ENCODE data around the gene C1QTNF12.
"Not testable (repeated sequence)": the region's sequence is repeated elsewhere in the genome, so short reads cannot be mapped to it uniquely, and the experiment has no call there.

Gene C1QTNF12

DNA sequence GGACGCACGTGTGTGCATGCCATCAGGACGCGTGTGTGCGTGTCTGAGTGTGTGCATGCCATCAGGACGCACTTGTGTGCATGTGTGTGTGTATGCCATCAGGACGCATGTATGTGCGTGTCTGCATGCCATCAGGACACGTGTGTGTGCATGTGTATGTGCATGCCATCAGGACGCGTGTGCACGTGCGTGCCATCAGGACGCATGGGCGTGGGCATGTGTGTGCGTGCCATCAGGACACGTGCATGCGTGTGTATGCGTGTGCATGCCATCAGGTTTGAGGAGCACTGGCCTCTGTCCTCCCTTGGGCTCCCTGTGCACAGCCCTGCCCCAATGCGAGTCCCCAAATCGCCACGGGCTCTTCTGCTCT is 12.6 kb upstream of the C1QTNF12 start:
- DNase-seq: no peak

DNA sequence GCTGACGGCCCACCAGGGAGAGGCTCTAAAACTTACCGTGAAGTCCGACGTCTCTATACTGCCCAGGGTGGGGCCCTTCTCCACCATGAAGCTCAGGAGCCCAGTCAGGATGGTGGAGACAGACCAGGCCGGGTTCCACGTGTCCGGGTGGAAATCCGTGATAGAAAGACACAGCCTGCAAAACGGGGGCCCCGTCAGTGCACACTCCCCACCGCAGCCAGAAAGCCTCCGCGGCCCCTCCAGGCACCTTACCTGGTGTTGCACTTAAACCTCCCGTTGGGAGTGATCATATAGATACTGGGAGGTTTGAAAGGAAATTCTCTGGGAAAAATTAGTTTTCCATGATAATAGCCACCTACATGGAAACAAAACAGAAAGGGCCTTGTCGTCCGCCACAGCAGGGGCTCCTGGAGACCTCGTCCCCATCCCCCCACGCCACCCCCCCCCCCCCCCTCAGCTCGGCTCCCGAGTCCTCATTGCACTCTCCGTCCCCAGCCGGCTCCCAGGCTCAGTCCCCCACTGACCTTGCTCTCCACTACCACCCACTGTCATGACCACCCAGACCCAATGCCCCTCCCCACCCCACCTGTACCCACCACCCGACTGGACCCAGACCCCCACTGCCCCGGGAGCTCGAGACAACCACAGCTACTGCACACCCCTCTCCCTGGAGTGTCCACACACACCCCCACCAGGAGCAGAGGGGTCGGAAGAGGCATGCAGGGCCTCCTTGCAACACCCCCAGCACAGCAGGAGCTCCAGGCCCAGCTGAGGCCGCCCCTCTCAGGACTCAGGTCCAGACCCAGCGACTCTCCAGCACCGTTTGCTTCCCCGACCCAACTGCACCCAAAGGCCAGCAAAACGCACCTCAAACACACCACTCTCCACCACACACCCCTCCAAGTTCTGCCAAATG is 10.7 kb upstream of the C1QTNF12 start:
- DNase-seq: no peak

DNA sequence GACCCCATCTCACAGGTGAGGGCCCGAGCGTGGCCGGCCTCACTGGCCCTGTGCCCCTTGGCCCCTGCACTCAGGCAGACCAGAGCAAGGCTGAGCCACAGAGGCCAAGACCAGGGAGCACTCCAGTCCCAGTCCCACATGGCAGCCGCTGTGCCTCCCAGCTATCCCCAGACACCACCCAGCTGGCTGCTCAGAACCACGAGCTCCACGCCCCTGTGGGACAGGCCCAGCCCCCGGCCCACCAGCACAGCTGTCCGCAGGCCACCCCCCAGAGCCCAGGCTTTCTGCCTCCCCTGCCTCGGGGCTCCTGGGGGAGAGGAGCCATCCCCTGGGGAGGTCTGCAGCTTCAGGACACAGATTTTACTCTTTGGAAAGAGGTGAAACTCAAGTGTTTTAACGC is 9.1 kb upstream of the C1QTNF12 start:
- DNase-seq: no peak

DNA sequence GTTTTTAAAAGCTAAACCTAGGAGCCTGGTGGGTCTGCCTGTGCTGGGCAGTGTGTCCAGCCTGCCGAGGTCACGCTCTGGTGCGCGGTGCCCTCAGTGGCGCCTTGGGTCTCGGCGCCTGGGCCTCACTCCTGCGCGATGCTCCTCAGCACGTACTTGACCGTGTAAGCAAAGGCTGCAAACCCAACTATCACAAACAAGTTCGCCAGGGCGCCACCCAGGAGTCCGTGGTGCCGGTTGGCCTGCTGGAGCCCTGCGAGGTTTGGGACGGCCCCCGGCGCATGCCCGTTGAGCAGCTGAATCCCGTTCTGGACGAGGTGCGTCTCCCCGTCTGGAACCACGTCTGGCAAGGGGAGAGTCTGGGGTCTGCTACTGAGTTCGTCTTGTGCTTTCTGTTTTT is 8.6 kb upstream of the C1QTNF12 start:
- DNase-seq: no peak

DNA sequence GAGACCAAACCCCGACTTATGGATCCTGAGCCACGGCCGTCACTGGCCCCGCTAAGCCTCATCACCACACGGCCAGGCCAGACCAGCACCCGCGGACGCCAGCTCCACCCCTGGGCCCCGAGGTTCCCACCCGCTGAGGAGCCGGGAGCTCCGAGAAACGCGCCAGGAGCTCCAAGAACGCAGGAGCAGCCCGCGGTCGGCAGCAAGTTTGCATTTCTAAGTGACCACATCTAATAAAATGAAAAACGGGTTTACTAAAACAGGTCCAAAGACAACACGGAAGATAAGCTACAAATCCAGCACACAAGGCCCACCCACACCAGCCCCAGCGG is 8.1 kb upstream of the C1QTNF12 start:
- no peak for DNase-seq

DNA sequence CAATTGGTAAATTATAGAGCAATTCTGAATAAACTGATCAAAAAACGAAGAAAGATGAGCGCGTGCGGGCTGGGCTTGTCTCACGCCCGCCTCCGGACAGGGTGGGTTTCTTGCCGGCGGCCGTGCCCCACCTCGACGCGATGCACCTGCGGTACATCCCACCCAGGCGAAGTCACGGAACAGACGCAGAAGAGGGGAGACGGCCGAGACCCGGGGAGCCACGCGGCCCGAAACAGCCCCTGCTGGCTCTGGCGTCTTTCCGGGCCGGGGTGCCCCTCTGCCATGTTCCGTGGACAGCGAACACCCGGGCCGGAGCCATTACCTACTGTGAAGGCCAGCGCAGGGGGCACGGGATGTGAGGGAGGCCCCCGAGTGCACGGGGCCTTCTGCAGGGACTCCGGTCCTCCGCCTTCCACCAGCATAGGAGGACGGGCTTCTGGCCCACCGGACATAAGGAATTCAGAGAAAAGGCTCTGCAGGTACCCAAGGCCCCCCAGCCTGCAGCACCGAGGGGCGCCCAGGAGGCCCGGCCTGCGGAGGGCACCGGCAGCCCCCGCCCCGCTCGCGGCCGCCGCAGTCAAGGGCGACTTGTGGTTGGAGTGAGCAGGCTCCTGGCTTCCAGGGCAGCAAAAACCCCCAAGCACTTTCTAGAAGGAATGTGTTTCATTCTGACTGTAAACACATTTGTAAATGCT is 7.6 kb upstream of the C1QTNF12 start:
- no peak for DNase-seq

DNA sequence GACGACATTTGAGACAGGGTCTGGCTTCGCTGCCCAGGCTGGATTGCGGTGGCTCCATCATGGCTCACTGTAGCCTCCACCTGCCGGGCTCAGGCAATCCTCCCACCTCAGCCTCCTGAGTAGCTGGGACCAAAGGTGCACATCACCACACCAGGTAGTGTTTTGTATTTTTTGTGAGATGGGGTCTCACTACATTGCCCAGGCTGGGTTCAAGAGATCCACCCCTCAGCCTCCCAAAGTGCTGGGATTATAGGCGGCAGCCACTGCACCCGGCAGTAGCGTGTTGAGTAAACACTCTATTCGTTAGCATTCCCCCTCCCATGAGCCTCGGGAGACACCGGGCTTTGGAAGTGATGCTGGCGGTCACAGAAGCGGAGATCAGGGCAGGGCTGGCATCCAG is 6.8 kb upstream of the C1QTNF12 start:
- no peak for DNase-seq

DNA sequence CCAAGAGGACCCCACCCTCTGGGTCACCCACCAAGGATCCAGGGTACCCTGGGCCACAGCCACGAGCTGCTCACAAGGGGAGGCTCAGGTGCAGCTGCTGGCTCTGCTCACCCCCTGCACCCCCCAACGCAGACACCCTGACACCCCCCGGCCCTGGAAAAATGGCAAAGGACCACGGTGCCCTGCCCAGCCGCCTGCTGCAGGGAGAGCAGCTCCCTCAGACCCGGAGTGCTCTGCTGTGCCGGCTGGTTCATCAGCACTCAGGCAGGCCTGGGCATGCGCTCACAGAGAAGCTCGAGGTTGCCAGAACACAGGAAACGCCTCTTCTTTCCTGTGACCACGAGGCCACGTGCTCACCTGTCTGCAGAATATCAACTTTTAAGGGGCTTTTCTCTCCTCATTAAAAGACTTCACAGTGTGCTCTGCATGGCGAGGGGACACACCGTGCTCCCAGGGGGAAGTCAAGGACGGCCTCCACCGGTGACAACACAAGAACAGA is 4.3 kb upstream of the C1QTNF12 start:
- no peak for DNase-seq

DNA sequence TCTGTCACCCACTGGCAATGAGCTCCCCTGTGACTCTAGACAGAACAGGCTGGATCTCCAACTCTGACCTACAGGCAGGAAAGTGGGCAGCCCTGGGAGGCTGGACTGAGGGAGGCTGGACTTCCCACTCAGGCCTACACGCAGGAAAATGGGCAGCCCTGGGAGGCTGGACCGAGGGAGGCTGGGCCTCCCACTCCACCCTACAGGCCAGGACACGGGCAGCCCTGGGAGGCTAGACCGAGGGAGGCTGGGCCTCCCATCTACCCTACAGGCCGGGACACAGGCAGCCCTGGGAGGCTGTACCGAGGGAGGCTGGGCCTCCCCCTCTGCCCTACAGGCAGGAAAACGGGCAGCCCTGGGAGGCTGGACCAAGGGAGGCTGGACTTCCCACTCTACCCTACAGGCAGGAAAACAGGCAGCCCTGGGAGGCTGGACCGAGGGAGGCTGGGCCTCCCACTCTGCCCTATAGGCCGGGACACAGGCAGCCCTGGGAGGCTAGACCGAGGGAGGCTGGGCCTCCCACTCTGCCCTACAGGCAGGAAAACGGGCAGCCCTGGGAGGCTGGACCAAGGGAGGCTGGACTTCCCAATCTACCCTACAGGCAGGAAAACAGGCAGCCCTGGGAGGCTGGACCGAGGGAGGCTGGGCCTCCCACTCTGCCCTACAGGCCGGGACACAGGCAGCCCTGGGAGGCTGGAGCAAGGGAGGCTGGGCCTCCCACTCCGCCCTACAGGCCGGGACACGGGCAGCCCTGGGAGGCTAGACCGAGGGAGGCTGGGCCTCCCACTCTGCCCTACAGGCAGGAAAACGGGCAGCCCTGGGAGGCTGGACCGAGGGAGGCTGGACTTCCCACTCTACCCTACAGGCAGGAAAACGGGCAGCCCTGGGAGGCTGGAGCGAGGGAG is 1.7 kb upstream of the C1QTNF12 start:
- DNase-seq: not testable (repeated sequence)

DNA sequence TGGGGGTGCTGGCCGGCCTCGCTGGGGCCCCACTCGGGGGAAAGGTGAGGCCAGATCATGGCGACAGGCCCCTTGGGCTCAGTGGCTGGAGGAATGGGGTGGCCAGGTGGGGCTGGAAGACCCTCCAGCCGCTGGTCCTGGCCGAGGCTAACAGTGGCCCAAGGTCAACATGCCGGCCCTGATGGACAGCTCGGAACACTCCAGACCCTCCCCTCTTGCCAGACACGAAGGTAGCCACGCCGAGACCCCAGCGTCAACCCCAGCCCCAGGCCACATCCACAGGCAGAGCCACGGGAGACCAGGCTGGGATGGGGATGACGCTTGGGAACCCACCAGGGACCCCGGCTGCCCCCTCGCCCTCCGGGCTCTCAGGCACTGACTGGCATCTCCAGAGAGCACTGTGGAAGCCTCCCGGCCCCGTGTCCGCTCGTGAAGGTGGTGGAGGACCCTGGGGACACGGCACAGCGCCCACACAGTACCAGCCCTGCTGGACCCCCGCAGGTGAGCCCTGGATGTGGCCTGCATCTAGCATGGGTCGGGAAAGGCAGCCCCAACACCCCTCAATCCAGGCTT is 905 bp upstream of the C1QTNF12 start:
- DNase-seq: no peak

DNA sequence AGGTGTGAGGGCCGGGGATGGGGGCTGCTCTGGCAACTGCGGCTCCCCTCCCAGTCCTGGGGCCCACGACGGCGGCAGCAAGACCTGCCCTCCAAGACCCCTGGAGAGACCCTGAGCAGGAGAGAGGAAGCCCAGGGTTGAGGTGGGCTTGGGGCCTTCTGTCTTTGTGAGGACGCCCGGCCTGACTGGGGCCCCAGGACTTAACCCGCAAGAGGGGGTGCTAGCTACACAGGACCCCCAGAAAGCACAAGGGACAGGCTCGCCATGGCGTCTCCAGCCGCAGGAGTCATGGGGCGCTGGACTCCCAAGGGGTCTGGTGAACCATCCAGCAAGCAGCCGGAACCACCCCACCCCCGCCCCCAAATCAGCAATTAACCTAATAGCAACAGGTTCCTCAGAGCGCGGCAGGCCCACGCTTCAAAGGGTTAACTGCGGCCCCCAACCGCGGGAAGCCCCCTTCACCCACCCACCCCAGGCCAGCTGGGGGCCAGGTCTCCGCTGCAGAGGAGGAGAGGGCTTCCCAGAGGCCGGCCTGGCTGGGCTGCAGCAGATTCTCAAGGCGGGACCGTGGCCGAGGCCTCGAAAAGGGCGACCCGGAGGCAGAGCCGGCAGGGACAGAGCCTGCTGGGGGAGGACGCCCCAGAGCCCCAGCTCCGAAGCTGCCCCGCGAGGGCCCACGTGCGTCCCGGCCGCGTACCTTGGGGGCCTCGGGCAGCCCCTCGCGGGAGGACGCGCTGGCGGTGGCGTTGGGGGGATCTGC is 525 bp downstream of the C1QTNF12 start:
- no peak for DNase-seq

DNA sequence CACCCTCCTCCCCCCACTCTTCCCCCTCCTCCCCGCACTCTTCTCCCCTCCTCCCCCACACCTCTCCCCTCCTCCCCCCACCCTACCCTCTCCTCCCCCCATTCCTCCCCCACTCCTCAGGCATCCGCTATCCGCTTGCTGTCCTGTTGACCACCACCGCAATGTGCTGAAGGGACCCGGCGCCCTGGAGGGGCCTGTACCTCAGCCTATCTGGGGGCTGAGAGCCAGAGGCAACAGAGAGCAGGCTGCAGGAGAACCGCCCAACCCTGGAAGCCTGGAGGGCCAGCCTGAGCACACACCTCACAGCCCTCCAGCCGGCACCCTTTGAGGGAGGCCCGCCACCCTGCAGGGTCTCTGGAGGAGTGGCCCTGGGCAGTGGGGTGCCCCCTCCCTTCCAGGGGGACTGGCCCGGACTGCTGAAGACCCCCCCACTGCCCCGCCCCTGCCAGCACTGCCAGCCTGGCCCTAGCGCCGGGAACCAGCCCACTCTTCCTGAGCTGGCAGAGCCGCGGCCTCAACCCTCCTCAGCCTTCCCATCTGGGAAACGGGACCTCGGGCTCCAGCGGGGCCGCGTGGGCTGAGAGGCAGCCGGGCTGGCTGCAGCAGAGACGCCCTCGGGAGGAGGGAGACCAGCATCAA is 1.2 kb downstream of the C1QTNF12 start:
- DNase-seq: no peak

DNA sequence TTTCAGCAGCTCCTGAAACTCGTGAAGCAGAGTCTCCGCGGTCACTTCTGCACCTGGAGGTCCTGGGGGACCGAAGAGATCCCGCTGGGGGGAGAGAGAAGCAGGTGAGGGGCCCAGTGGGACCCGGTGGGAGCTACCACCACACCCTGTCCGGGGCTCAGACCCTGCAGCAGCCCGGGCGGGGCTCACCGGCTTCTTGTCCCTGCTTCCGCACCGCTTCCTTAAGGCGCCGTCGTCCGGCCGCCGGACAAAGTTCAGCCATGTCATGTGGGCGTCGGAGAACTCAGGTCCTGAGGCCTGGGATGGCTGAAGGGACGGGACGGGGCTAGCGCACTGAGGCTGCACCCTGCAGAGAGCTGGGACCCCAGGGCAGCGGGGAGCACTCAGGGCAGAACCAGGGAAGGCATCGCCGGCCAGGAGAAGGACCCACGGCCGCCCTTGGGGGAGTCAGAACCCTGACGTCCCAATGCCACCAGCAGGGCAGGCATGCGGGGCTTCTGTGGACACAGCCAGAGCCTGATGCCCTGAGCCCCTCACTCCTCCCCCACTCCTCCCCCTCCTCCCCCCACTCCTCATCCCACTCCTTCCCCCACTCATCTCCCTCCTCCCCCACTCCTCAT is 2.2 kb downstream of the C1QTNF12 start:
- DNase-seq: no peak

DNA sequence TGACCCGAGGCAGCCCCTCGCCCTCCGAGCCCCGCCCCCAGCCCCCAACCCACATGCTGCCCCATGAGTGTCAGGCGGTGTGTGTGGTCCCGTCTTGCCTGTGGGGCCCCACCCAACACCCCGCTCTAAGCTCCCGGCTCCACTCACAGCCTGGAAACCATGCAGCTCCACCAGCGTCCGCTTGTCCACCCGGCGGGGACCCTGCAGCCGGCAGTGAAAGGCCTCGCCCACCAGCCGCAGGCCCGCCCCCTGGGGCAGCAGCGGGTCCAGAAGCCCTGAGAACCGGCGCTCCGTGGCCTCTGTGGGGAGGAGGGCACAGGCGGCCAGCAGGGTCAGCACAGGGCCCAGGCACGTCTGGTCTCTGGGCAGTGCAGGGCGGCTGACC is 2.7 kb downstream of the C1QTNF12 start:
- no peak for DNase-seq

DNA sequence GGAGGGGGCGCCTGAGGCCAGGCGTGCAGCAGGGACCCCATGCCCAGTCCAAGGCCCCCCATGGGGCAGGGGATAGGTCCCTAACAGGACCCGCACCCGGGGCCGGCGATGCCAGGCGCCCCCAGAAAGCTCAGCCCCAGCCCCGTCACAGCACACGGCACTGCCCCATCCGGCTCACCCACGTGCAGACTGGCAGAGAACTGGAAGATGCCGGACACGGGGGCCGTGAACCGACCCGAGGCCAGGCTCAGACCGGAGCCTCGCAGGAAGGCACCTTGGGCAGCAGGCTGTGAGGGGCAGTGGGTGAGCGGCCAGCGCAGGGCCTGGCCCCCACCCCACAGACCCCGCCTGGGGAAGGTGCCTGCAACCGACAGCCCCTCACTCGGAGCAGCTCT is 3.3 kb downstream of the C1QTNF12 start:
- no peak for DNase-seq

DNA sequence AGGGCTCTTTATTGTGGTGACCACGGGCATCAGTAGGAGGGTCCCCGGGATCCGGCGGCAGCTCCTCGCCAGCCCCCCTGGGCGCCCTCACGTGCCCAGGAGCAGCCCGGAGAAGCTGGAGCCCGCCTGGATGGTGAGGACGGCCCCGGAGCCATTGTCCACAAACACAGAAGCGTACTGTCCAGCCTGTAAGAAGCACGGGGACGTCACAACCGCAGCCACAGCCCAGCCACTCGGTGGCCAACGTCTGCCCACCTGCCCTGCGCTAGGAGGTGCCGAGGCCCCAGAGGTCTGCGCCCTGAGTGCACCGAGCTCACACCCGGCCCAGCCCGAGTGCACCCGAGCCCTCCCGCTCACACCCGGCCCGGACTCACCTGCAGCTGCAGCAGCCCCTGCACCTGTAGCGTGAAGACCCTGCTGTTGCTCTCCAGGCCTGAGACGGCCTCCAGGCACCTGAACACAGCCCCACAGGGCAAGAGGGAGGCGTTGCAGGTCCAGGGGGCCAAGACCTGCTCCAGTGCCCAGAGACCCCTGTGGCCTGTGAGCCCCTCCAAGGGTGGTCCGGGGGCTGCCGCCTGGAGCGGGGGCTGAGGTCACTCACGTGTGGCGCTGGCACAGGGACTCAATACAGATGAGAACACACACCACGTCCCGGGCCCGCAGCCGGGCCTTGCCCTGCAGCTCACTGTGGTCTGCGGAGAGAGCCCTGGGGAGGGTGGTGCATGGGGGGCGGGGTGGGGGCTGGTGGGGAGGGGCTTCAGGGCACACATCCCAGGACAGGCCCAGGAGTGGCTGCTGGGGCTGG is 3.9 kb downstream of the C1QTNF12 start:
- DNase-seq: no peak

DNA sequence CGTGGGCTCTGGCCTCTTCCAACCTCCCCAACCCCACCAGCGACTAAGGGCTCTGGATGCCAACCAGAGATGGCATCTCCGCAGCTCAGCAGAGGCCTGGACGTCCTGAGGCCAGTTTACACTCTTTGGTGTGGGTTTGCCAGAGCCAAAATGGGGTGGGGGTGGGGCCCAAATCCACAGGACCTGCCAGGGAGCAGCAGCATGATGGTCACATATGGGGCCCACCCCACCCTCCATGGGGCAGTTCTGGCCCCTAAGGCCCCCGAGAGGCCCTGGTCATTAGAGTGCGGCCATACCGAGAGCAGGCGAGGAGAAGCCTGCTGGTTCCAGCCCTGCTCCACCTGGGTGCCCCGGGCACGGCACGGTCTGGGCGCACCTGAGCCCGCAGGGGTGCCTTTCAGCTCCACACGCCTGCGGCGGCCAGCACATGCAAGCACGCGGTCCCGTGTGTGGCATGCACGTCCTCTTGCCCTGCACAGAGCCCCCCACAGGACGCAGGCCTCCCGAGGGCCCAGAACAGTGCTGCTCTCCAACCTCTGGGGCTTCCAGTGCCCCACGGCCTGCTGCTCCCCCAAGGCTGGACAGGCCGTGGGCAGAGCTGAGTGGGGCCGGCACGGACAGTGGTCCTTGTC is 4.8 kb downstream of the C1QTNF12 start:
- DNase-seq: no peak

DNA sequence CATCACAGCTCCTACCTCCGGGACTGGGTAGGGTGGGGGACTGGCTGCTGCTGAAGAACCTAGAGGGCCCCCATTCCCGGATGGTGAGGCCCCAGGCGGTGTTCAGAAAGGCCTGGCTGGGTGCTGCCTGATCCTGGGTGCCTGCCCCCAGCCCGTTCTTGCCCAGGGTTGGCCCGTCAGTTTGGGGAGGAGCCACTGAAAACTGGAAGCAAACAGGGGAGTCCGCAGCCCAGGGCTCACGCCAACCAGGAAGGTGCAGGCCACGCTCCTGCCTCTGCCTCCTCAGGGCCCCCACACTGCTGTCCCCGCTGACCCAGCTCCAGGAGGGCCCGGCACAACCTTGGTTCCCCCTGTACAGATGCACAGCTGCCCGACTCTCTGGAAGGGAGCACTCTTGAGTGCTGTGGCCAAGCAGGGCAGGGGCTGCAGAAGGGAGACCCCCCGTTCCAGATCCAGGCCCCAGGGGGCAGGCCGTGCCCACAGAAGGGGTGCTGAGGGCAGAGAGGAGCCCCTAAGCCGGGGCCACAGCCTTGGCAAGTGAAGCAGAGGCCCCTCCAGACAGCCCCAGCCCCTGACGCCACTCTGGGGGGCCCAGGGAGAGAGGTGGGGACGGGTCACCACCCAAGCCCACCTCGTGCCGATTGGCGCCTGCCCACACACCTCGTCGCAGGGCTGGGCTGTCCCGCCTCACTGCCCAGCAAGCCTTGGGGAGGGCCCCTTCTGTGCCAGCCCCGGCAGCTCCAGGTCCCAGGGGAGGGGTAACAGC is 5.5 kb downstream of the C1QTNF12 start:
- DNase-seq: no peak

DNA sequence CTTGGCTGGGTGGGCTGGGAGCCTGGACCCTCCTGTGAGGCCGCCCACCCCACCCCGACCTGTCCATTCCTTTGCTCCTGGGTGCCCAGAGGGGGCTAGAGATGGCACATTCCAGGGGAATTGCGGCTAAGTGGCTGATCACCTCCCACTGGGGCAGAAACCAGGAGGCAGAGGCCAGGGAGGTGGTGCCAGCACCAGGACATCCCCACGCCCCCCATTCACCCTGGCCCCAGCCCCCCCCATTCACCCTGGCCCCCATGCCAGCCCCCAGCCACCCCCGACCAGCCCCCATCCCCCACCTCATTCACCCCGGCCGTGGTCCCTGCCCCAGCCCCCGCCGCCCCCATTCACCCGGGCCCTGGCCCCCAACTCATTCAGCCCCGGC is 6.2 kb downstream of the C1QTNF12 start:
- no peak for DNase-seq

Data from MV-4-11 (cell line).